Spleen (tissue), 7 donors: ENCODE results near the gene GUCA2A.

Source experiments
- CTCF ChIP-seq, 11 experiments: fragments of 200-600 bp in 7 of 11; fragments of 450-650 bp in 4 of 11; sonication (generic) in 4 of 11; IDR thresholded peaks in 8 of 11; conservative IDR thresholded peaks in 3 of 11; 1 replicate in 7 of 11; 2 replicates in 4 of 11; pipeline versions ENCODE4 v1.4.0 to v1.8.0; 2016 to 2021; ENCODE audit warnings: antibody characterized with exemption in 11 of 11, inconsistent platforms in 4 of 11, mild to moderate bottlenecking in 1 of 11
- POLR2A ChIP-seq, 3 donors: fragments of 450-650 bp; IDR thresholded peaks; one replicate each; pipeline ENCODE4 v1.5.1; 2017; ENCODE audit warnings: antibody characterized with exemption in 3 of 3, mild to moderate bottlenecking in 1 of 3
- POLR2AphosphoS5 ChIP-seq, 3 donors: sonication (generic); formaldehyde crosslinking; IDR thresholded peaks; one replicate each; pipeline ENCODE4 v1.5.1; 2017; ENCODE audit warnings: antibody characterized with exemption in 3 of 3
- donor health status: DM: no; HTN: no; CAD: no; lungs with moderate emphysema.
- donor health status: DM: no; HTN: no; CAD: no.
- donor health status: DM: no; HTN: no; CAD: no.

- no peak for TF ChIP-seq CTCF (IDR thresholded peaks at IDR 0.05 in 8 of 11, conservative IDR thresholded peaks at IDR 0.05 in 3 of 11)
- TF ChIP-seq POLR2A (IDR thresholded peaks at IDR 0.05), result no peak
- TF ChIP-seq POLR2AphosphoS5 (IDR thresholded peaks at IDR 0.05), result no peak
Measured at GRCh38 chr1:42140191-42140590, 24.4 kb downstream of the GUCA2A start.
